NOMO-1 treated with dmso at 0.1 percent for 144 hours (cell line): ENCODE data around the gene TSEN34.
A peak's percentile ranks its signal among the peaks of the same experiment; 100 is the strongest.
"Not testable (repeated sequence)": the region's sequence is repeated elsewhere in the genome, so short reads cannot be mapped to it uniquely, and the experiment has no call there.

Source experiments
- DNase-seq: peaks from one replicate; lab custom pipeline; 2025; ENCODE audit not compliant: unreplicated experiment; lab: John Stamatoyannopoulos, UW

The TSEN34 gene

DNA sequence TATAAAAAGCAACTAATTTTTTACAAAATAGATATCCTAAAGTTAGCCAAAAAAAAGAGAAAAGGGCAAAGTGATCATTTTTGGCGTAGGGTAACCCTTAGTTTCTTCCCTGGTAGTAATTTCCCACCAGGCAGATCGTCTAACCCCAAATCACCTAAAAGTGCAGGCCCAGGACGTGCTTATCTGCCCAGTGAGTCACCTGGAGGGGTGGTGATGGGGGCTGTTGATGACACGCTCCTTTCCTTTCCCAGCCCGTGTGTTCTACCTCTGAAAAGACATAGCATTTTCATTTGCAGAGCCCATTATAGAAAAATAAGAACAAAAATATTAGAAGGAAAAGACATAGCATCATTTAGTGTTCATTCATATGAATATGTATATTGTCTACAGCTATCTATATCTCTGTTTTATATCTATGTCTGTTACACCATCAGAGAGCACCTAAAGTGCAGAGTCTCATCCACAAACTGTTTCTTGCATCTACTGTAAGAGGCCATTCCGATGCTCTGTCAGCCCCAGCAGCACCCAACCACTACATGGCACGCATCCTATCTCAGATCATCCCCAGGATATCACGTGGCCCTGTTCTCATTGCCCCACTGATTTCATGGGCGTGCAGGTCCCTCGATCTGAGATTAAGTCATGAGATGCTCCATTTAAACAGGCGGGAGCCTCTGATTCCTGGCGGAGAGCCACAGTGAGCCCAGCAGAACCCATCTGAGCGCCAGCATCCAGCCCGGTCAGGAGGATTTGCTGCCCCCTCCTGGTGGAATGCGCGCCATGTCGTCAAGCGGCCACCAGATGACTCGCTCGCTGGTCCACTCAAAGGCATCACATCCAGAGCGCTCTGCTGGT is 40.2 kb downstream of the TSEN34 start:
- DNase-seq: peak; percentile 40

- no peak for DNase-seq
These were observed 42.8 kb downstream of the TSEN34 start for GRCh38 chr19:54233941-54234340.

GRCh38 chr19:54239491-54240371 is 48.6 kb downstream of the TSEN34 start:
- DNase-seq: not testable (repeated sequence)

DNA sequence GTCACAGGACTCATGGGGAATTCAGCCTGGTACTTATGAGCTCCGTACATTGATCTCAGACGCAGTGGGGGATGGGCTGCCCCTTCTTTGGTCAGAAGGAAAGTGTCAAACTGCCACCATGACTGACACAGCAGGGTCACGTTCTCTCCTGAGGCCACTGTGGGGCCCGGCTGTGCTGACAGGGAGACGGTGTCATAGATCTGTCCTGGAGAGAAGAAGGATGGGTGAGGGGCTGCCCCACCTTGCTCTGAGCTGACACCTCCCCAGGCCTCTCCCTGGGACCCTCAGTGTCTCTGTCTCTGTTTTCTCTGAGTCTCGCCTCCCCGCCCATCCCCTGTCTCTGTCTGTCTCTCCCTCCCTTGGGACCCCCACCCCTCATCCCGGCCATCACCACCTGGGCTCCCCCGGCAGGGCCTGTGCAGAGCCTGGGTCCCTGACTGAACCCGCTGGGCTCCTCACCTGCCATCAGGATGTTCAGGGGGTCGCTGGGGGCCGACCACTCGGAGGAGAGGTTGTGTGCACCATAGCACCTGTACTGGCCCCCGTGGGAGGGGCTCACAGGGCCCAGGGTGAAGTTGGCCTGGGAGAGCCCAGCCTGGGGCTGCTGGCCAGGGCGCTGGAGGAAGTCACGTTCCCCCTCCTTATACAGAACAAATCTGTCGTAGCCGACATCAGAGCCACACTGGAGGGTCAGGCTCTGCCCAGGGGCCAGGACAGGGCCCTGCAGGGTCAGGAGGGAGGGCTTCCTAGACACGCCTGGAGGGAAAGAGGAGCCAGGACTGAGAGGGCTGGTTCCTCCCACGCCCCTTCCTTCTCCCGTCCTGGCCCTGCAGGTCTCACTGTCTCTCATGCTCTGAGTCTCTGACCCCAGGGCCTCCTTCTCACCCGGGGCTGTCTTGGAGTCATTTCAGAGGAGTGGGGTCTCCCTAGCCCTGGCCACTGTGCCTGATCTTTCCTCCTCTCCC is 49.5 kb downstream of the TSEN34 start:
- DNase-seq: not testable (repeated sequence)

DNA sequence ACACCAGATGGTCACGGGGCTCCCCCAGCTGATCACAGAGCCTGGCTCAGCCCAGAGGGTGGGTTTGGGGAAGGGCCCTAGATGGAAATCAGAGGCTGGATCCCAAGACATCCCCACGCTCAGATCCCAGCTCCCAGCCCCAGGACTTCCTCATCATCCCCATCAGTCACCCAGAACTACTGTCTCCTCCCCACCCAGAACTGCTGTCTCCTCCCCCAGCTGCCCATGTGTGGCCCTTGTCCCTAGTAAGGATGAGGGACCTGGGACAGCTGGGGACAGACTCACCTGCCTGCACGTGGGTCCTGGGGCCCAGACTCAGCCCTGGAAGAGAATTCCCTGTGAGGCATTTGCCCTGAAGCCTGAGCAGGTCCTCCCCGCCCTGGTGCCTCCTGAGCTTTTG is 51.1 kb downstream of the TSEN34 start:
- DNase-seq: not testable (repeated sequence)

- DNase-seq: not testable (repeated sequence)
These were observed 51.5 kb downstream of the TSEN34 start, which contains the start of gene LILRA6 for GRCh38 chr19:54242646-54243045. Gene LILRA6, minus strand, starts transcription at chr19:54242790.

DNA sequence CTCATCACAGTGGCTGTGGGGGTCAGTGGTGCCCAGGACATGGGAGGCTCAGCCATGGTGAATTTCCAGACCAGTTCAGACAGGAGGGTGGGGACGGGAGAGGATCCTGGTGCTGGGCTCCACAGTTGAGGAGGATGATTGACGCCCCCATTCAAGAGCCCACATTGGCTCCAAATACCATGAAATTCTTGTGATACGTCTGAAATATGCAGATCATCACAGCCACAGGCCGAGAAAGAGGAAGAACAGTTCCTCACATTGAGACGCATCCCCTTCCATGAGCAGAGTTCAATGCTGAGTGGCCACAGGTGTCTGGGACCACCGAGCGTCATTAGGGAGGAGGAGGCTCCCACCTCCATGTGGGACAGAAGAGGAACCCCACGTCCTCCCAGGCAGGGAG is 52.7 kb downstream of the TSEN34 start:
- not testable (repeated sequence) for DNase-seq
